ENCODE data around the gene CBARP. TPM values are rescaled to one million over a fixed set of nuclear protein-coding genes. Genes with fewer than 3 reads are reported as not detected.

CBARP gene
- total and polyA plus RNA-seq, 9 of the 15 experiments (the other 6 are each of a cell fraction or from before 2014, with no cell fraction given), result 0.03 to 8.9 (median 1.2) TPM; not detected in 1

GRCh38 chr19:1250437-1251260 lies 12.8 kb upstream of the CBARP start (continued):
- peak; percentile 24; the same call in 1 of the 2 replicates for TF ChIP-seq ZNF592 (IDR thresholded peaks at IDR 0.05)
- TF ChIP-seq FOSL1 (tag; conservative IDR thresholded peaks at IDR 0.05), result no peak
- no peak for TF ChIP-seq ZEB2 (IDR thresholded peaks at IDR 0.05)
- no peak for TF ChIP-seq ZNF224 (CRISPR knock-in tag; IDR thresholded peaks at IDR 0.05)
- peak in 1 of 2 experiments; percentile 47 for TF ChIP-seq E2F6 (IDR thresholded peaks at IDR 0.05; ENCODE audit: borderline replicate concordance in 1 of 2, extremely low read depth in 1 of 2, insufficient read depth in 1 of 2, insufficient read length in 1 of 2, low read depth in 1 of 2, low read length in 1 of 2, poor library complexity in 1 of 2, severe bottlenecking in 1 of 2)
- no peak for TF ChIP-seq MYNN (IDR thresholded peaks at IDR 0.05)
- TF ChIP-seq MYNN (CRISPR knock-in tag; IDR thresholded peaks at IDR 0.05), result no peak
- TF ChIP-seq HINFP (tag; conservative IDR thresholded peaks at IDR 0.05; ENCODE audit: low read depth), result no peak
- peak; percentile 60 for TF ChIP-seq SAP30 (IDR thresholded peaks at IDR 0.05; ENCODE audit: borderline replicate concordance, insufficient read depth, low read depth, low read length, poor library complexity, severe bottlenecking)
- TF ChIP-seq ZBTB7A (IDR thresholded peaks at IDR 0.05; ENCODE audit: borderline replicate concordance, control insufficient read depth, low read depth, low read length), result peak; percentile 90
- peak; percentile 53; the same call in 1 of the 2 replicates for TF ChIP-seq CTBP1 (IDR thresholded peaks at IDR 0.05; ENCODE audit: borderline replicate concordance)
- peak; percentile 75 for TF ChIP-seq CXXC5 (CRISPR knock-in tag; IDR thresholded peaks at IDR 0.05)
- TF ChIP-seq RBBP5 (IDR thresholded peaks at IDR 0.05; ENCODE audit: borderline replicate concordance, insufficient read depth, low read length, poor library complexity, severe bottlenecking), result peak; percentile 43
- TF ChIP-seq USF2 (CRISPR knock-in tag; IDR thresholded peaks at IDR 0.05), result no peak
- TF ChIP-seq SMAD3 (CRISPR knock-in tag; conservative IDR thresholded peaks at IDR 0.05), result no peak
- peak; percentile 50; the same call in 1 of the 2 replicates for TF ChIP-seq NCOR1 (IDR thresholded peaks at IDR 0.05)
- peak; percentile 94 for TF ChIP-seq VEZF1 (CRISPR knock-in tag; IDR thresholded peaks at IDR 0.05)

All from K562 (cell line).